Transverse colon (tissue), 3 donors: ENCODE results near the gene ANXA1.

Experiments used
- CTCF ChIP-seq, 5 experiments: fragments of 200-600 bp in 3 of 5; fragments of 450-650 bp in 2 of 5; sonication (generic) in 3 of 5; IDR thresholded peaks; 1 replicate in 2 of 5; 2 replicates in 3 of 5; pipeline ENCODE4 v1.5.1; 2016 to 2017; ENCODE audit warnings: antibody characterized with exemption in 5 of 5, inconsistent platforms in 3 of 5, mild to moderate bottlenecking in 2 of 5, moderate library complexity in 1 of 5
- POLR2A ChIP-seq: fragments of 450-650 bp; IDR thresholded peaks from one replicate; pipeline ENCODE4 v1.6.1; 2016; ENCODE audit warnings: antibody characterized with exemption, mild to moderate bottlenecking, moderate library complexity

GRCh38 chr9:73152953-73153352 is 1.3 kb downstream of the ANXA1 start:
- no peak for TF ChIP-seq CTCF (IDR thresholded peaks at IDR 0.05)
- TF ChIP-seq POLR2A = no peak
